Osteocyte (in vitro differentiated cells): ENCODE results near the gene PRMT9. TPM values are rescaled to one million over a fixed set of nuclear protein-coding genes. Genes with fewer than 3 reads are reported as not detected.

Experiments
- DNase-seq: peaks from one replicate; pipeline ENCODE4 v3.0.0; 2021; ENCODE audit warnings: mixed read lengths; ENCODE audit not compliant: unreplicated experiment; ENCODE audit errors: extremely low spot score
- H3K27ac Mint-ChIP-seq: one replicate; pipeline ENCODE4 v1.8.0; 2021; ENCODE audit warnings: mild to moderate bottlenecking, mixed read lengths; ENCODE audit not compliant: unreplicated experiment
- H3K27me3 Mint-ChIP-seq: one replicate; pipeline ENCODE4 v1.8.0; 2021; ENCODE audit warnings: mixed read lengths; ENCODE audit not compliant: unreplicated experiment
- H3K36me3 Mint-ChIP-seq: one replicate; pipeline ENCODE4 v1.8.0; 2021; ENCODE audit warnings: mixed read lengths; ENCODE audit not compliant: unreplicated experiment
- H3K4me1 Mint-ChIP-seq: one replicate; pipeline ENCODE4 v1.8.0; 2021; ENCODE audit warnings: mixed read lengths; ENCODE audit not compliant: unreplicated experiment
- H3K4me3 Mint-ChIP-seq: one replicate; pipeline ENCODE4 v1.8.0; 2021; ENCODE audit warnings: mild to moderate bottlenecking, moderate library complexity, mixed read lengths; ENCODE audit not compliant: unreplicated experiment
- H3K9me3 Mint-ChIP-seq: one replicate; pipeline ENCODE4 v1.8.0; 2021; ENCODE audit warnings: mixed read lengths; ENCODE audit not compliant: unreplicated experiment
- total RNA-seq: library from RNA; stranded (reverse); gene quantifications from 2 replicates; pipeline ENCODE4 v1.2.1, GENCODE V29; 2021
- TF ChIP-seq, protein P1 (sequence below): fragments of 200-600 bp; sonication (generic); IDR thresholded peaks from 2 replicates; pipeline ENCODE4 v1.5.0; 2021; ENCODE audit warnings: antibody characterized with exemption, mild to moderate bottlenecking, moderate library complexity

PRMT9 gene
- total RNA-seq, 1 donor from 2014 or later = 9.6 TPM

DNA sequence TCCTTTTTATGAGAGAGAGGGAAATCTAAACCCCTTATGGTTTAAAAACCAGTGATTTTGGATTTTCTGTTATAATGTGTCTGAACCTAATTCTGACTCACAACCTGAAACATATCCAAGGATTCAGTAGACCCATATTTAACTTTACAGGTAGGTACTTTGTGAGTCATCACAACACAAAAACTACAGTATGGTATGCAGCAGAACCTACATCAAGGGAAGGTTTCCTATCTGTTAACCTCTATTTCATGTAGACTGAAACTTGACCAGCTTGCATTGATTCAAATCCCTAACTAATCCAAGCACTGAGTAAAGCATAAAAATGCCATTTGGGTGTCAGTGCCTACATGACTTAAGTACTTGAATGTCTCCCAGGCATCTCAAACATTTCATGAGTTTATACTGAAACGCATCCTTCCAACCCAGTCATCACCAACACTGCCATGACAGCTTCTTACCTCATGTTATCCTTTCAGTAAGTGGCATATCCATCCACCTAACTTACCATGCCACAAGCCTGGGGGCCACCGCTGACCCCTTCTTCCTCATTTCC is 43.6 kb upstream of the PRMT9 start:
- Mint-ChIP-seq H3K4me1 (peaks cover 19% of the 10 kb centered on the region), H3K36me3 (no peaks in the 10 kb centered on the region), H3K27ac (no peak overlapping the region), H3K4me3 (no peak overlapping the region), H3K27me3 (no peaks in the 10 kb centered on the region), H3K9me3 (no peaks in the 10 kb centered on the region)
- DNase-seq = no peak
- TF ChIP-seq, protein P1, sequence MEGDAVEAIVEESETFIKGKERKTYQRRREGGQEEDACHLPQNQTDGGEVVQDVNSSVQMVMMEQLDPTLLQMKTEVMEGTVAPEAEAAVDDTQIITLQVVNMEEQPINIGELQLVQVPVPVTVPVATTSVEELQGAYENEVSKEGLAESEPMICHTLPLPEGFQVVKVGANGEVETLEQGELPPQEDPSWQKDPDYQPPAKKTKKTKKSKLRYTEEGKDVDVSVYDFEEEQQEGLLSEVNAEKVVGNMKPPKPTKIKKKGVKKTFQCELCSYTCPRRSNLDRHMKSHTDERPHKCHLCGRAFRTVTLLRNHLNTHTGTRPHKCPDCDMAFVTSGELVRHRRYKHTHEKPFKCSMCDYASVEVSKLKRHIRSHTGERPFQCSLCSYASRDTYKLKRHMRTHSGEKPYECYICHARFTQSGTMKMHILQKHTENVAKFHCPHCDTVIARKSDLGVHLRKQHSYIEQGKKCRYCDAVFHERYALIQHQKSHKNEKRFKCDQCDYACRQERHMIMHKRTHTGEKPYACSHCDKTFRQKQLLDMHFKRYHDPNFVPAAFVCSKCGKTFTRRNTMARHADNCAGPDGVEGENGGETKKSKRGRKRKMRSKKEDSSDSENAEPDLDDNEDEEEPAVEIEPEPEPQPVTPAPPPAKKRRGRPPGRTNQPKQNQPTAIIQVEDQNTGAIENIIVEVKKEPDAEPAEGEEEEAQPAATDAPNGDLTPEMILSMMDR = no peak

DNA sequence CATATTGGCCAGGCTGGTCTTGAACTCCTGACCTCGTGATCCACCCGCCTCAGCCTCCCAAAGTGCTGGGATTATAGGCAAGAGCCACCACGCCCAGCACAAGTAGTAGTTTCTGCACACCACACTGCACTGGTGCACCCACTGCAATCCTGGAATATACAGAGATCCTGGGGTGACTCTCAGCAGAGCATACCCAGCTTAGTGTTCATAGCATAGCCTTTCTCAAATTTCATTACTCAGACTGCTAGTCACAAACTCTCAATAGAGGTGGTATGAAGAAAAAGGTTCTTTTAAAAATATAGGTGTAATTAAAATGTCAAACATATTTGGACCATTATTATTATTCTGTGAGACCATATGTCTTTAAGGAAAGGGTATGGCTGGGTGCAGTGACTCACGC is 41.7 kb upstream of the PRMT9 start:
- no peak overlapping the region for H3K27ac Mint-ChIP-seq
- no peak for DNase-seq

DNA sequence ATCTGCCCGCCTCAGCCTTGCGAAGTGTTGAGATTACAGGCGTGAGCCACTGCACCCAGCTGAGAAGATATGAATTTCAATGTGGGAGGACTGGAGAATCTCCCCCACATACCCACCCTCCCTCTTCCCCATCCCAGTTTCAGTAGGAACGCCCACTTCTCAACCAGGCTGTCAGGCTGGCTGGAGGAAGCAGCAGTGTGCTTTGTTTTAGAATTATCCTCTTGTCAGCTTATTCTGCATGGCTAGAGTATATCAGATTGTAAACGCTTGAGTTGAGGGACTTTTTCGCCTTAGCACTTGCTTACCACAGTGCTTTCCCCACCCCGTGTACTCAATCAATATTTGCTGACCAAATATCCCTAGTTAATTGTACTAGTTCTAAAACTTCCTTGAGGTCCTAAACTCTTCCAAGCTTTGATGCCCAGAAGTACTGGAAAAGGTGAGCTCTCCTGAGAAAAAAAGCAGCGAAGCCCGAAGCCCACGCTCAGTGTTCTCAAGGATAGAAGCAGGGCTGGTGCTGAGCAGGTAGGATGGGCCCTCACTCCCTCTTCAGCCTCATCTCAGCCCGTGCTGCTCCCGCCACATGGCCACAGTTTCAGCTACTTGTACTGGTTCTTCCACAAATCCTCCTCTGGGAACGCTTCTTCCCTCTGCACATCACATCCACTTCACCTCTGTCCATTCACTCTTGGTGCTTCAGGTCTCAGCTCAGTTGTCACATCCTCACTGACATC is 40.7 kb upstream of the PRMT9 start:
- Mint-ChIP-seq H3K4me1 (peaks cover 9% of the 10 kb centered on the region), H3K4me3 (no peak overlapping the region), H3K27ac (no peak overlapping the region), H3K9me3 (no peaks in the 10 kb centered on the region), H3K36me3 (no peaks in the 10 kb centered on the region), H3K27me3 (no peaks in the 10 kb centered on the region)
- TF ChIP-seq, protein P1 = no peak
- DNase-seq = no peak

More for the DNA sequence above, 41.7 kb upstream of the PRMT9 start:
- Mint-ChIP-seq H3K27me3 (no peaks in the 10 kb centered on the region), H3K36me3 (no peaks in the 10 kb centered on the region), H3K9me3 (no peaks in the 10 kb centered on the region), H3K4me3 (no peak overlapping the region), H3K4me1 (peaks cover 13% of the 10 kb centered on the region)
- TF ChIP-seq, protein P1 = no peak

DNA sequence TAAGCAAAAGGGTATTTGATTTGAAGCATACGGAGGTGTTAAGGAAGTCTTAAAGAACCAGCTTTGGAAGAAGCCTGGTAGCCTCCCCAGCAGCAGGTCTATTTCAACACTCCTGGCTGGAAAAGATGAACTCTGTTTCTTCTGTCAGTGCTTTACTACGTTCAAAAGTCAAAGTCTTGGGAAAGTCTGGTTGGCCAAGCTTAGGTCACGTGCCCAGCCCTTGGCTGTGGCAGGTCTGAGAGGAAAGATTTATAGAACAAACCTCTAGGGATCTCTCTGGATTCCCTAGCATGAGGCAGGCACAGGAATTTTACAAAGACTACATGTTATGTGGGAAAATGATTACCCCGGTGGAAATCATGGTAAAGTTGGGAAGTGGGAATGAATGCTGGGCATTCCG is 39.4 kb upstream of the PRMT9 start:
- no peaks in the 10 kb centered on the region for H3K9me3 Mint-ChIP-seq
- DNase-seq = no peak
- no peaks in the 10 kb centered on the region for H3K27me3 Mint-ChIP-seq

DNA sequence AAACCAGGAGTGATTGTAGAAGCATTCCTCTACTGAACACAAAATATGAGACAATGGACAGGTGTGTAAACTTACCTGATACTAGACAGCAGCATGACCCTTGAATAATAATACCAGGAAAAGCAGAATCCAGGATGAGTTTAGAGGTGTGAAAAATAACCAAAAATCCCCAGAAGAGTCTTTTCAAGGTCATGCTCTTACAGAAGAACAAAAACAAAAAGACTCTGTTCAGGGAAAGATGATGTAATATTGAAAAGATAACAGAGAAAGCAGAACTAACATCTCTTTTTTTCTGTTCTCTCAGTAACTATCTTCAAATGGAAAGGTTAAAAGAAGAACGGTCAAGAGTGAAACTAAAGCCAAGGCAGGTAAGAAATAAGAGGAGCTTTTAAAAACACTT is 33.9 kb upstream of the PRMT9 start:
- Mint-ChIP-seq H3K27me3 (no peaks in the 10 kb centered on the region), H3K27ac (no peak overlapping the region), H3K9me3 (no peaks in the 10 kb centered on the region), H3K4me3 (no peak overlapping the region), H3K4me1 (peaks cover 14% of the 10 kb centered on the region), H3K36me3 (no peaks in the 10 kb centered on the region)
- DNase-seq = no peak
- TF ChIP-seq, protein P1 = no peak

More for the DNA sequence above, 39.4 kb upstream of the PRMT9 start:
- H3K27ac Mint-ChIP-seq = no peak overlapping the region
- peaks cover 9% of the 10 kb centered on the region for H3K4me1 Mint-ChIP-seq
- TF ChIP-seq, protein P1 = no peak
- no peak overlapping the region for H3K4me3 Mint-ChIP-seq
- no peaks in the 10 kb centered on the region for H3K36me3 Mint-ChIP-seq
